Ovary (tissue), 9 donors: ENCODE measurements around the gene CCIN. TPM values are rescaled to one million over a fixed set of nuclear protein-coding genes. Genes with fewer than 3 reads are reported as not detected.
"Not testable (repeated sequence)": the region's sequence is repeated elsewhere in the genome, so short reads cannot be mapped to it uniquely, and the experiment has no call there.

Experiments
- DNase-seq, 5 donors: peaks; one replicate each; pipeline ENCODE4 v3.0.0-alpha.2; 2019 to 2020
- H3K27ac ChIP-seq, 2 donors: fragments of 200-600 bp; one replicate each; pipeline versions ENCODE4 v1.5.1 to v1.8.0; 2019 to 2022
- H3K27me3 ChIP-seq: fragments of 200-600 bp; one replicate; pipeline ENCODE4 v1.8.0; 2022
- H3K36me3 ChIP-seq: fragments of 200-600 bp; sonication (generic); one replicate; pipeline ENCODE4 v1.5.1; 2019
- H3K4me1 ChIP-seq: one replicate; pipeline ENCODE4 v1.8.1; 2013; ENCODE audit warnings: mild to moderate bottlenecking, moderate library complexity; ENCODE audit not compliant: insufficient read depth
- H3K4me3 ChIP-seq: fragments of 200-600 bp; sonication (generic); one replicate; pipeline ENCODE4 v1.5.1; 2017
- H3K9me3 ChIP-seq, 2 donors: fragments of 200-600 bp in 1 of 2; sonication (generic) in 1 of 2; one replicate each; pipeline versions ENCODE4 v1.5.1 to v1.8.1; 2013 to 2019; ENCODE audit warnings: mild to moderate bottlenecking in 1 of 2, moderate library complexity in 1 of 2
- CTCF ChIP-seq, 3 donors: fragments of 450-650 bp in 2 of 3; fragments of 200-600 bp in 1 of 3; IDR thresholded peaks; one replicate each; pipeline versions ENCODE4 v1.5.1 to v1.8.0; 2016 to 2022; ENCODE audit warnings: antibody characterized with exemption in 3 of 3, mild to moderate bottlenecking in 1 of 3
- EP300 ChIP-seq: sonication (generic); formaldehyde crosslinking; IDR thresholded peaks from one replicate; pipeline ENCODE4 v1.6.1; 2017; ENCODE audit warnings: antibody characterized with exemption
- POLR2A ChIP-seq: fragments of 450-650 bp; IDR thresholded peaks from one replicate; pipeline ENCODE4 v1.6.1; 2017; ENCODE audit warnings: antibody characterized with exemption, mild to moderate bottlenecking, moderate library complexity
- WGBS, 3 donors: extraction: QIAGEN DNeasy Blood & Tissue Kit in 1 of 3; methylation state at CpG; one replicate each; pipeline versions ENCODE4 v1.1.5 to v1.1.7; 2013 to 2017; 5-methylcytosine and 5-hydroxymethylcytosine counted together
- intact Hi-C, 4 donors: fragments of 100-400 bp; cut with DNase I; formaldehyde crosslinking; loops; one replicate each; pipeline versions ENCODE4 v1.11.0 to v1.15.1; 2022 to 2023
- polyA plus RNA-seq, 2 donors: library from polyadenylated mRNA; stranded (reverse); fragments of 200-250 nt in 1 of 2; fragments of 350-450 nt in 1 of 2; fragmentation: Illumina TruSeq in 1 of 2; extraction: RNeasy Lipid Tissue Mini Kit (QIAGEN cat#74804) in 1 of 2; gene quantifications; one replicate each; pipeline ENCODE4 v1.2.3, GENCODE V29; 2013 to 2014
- total RNA-seq, 7 donors: library from RNA; depleted of rRNA in 2 of 7; stranded (reverse); fragments of >200 nt in 2 of 7; fragmentation: NEBNext Ultra II Directional in 3 of 7; extraction: Animal tissue kit (Norgen Biotek cat#: 25700) in 3 of 7; gene quantifications; one replicate each; pipeline versions ENCODE4 v1.1.0 to v1.2.4, GENCODE V29; 2016 to 2023
- donor health status: DM: no; HTN: no; CAD: no; lungs with moderate emphysema.
- donor health status: DM: no; HTN: no; CAD: no.
- donor health status: Bipolar disorder and iron deficiency.
- donor health status: DM: yes; HTN: yes; CAD: no.
- donor health status: DM: no; HTN: no; CAD: no.
- donor health status: DM: yes; HTN: yes; CAD: no.

The CCIN gene
- total and polyA plus RNA-seq, 9 donors, result 0.15 to 0.33 (median 0.28) TPM; not detected in 5

GRCh38 chr9:36129139-36129538, 40.0 kb upstream of the CCIN start:
- no peaks in the 10 kb centered on the region for H3K4me1 ChIP-seq
- 89 to 92% (median 91%) methylated on average over 12 of the region's 12 CpGs for WGBS, 3 donors

GRCh38 chr9:36131666-36132065, 37.5 kb upstream of the CCIN start:
- 89 to 92% (median 91%) methylated on average over 7 of the region's 7 CpGs for WGBS, 3 donors
- H3K36me3 ChIP-seq, intact Hi-C loops, H3K27me3 ChIP-seq, H3K9me3 ChIP-seq, H3K4me3 ChIP-seq, H3K27ac ChIP-seq, H3K4me1 ChIP-seq, DNase-seq: not testable (repeated sequence)

More at GRCh38 chr9:36129139-36129538, 40.0 kb upstream of the CCIN start:
- Histone ChIP-seq H3K9me3 (no peaks in the 10 kb centered on the region), H3K4me3 (no peak overlapping the region), H3K27ac (no peak overlapping the region), H3K27me3 (no peaks in the 10 kb centered on the region), H3K36me3 (no peaks in the 10 kb centered on the region)
- intact Hi-C loops, result loop anchor here in 1 of 4 donors (10.0 kb wide), 1 partner anchor 46 kb away; no protein-coding TSS in a partner anchor
- no peak for TF ChIP-seq POLR2A
- DNase-seq, result no peak

GRCh38 chr9:36132086-36132485, 37.1 kb upstream of the CCIN start:
- no peak for DNase-seq
- no peaks in the 10 kb centered on the region for H3K27me3 ChIP-seq
- TF ChIP-seq POLR2A (no peak), CTCF (IDR thresholded peaks at IDR 0.05) (no peak), EP300 (no peak)
- H3K36me3 ChIP-seq, result no peaks in the 10 kb centered on the region
- intact Hi-C loops, result no loop called here
- no peak overlapping the region for H3K4me3 ChIP-seq
- WGBS, 3 donors, result 55 to 75% (median 73%) methylated on average over 3 of the region's 3 CpGs
- H3K4me1 ChIP-seq, result no peaks in the 10 kb centered on the region
- H3K9me3 ChIP-seq, result no peaks in the 10 kb centered on the region
- no peak overlapping the region for H3K27ac ChIP-seq

GRCh38 chr9:36134761-36135505, 34.3 kb upstream of the CCIN start:
- Histone ChIP-seq H3K9me3 (no peaks in the 10 kb centered on the region), H3K27ac (no peak overlapping the region), H3K27me3 (no peaks in the 10 kb centered on the region), H3K4me1 (peaks cover 8% of the 10 kb centered on the region), H3K4me3 (no peak overlapping the region), H3K36me3 (no peaks in the 10 kb centered on the region)
- DNase-seq, result no peak
- 84 to 90% (median 88%) methylated on average over 9 of the region's 9 CpGs for WGBS, 3 donors
- TF ChIP-seq POLR2A, result no peak
- TF ChIP-seq CTCF (IDR thresholded peaks at IDR 0.05), result no peak
- no peak for TF ChIP-seq EP300
- intact Hi-C loops, result no loop called here

GRCh38 chr9:36135741-36136271, 33.4 kb upstream of the CCIN start:
- H3K9me3 ChIP-seq, result no peaks in the 10 kb centered on the region
- peak overlapping the region in 1 of 2 donors; percentile 15 for H3K27ac ChIP-seq
- 11 to 19% (median 17%) methylated on average over 18 of the region's 18 CpGs for WGBS, 3 donors
- H3K36me3 ChIP-seq, result no peaks in the 10 kb centered on the region
- intact Hi-C loops, result no loop called here
- TF ChIP-seq CTCF (IDR thresholded peaks at IDR 0.05) (no peak), POLR2A (no peak), EP300 (no peak)
- no peaks in the 10 kb centered on the region for H3K27me3 ChIP-seq
- DNase-seq, result peak in 2 of 5 donors; percentile 49
- peaks cover 8% of the 10 kb centered on the region for H3K4me1 ChIP-seq
- H3K4me3 ChIP-seq, result peak overlapping the region; percentile 60
